Endothelial cell (in vitro differentiated cells): Measurements from ENCODE around the gene ARHGEF28. TPM values are rescaled to one million over a fixed set of nuclear protein-coding genes. Genes with fewer than 3 reads are reported as not detected.

Source experiments
- DNase-seq: peaks from one replicate; pipeline ENCODE4 v3.0.0; 2021; ENCODE audit warnings: low spot score
- H3K27ac Mint-ChIP-seq: one replicate; pipeline ENCODE4 v1.8.0; 2021; ENCODE audit warnings: mixed read lengths, inconsistent platforms; ENCODE audit not compliant: unreplicated experiment
- H3K27me3 Mint-ChIP-seq: one replicate; pipeline ENCODE4 v1.8.0; 2021; ENCODE audit warnings: mild to moderate bottlenecking, moderate library complexity, mixed read lengths, inconsistent platforms; ENCODE audit not compliant: unreplicated experiment
- H3K36me3 Mint-ChIP-seq: one replicate; pipeline ENCODE4 v1.8.0; 2021; ENCODE audit warnings: mild to moderate bottlenecking, low read depth, mixed read lengths, inconsistent platforms; ENCODE audit not compliant: unreplicated experiment
- H3K4me1 Mint-ChIP-seq: one replicate; pipeline ENCODE4 v1.8.0; 2021; ENCODE audit warnings: mild to moderate bottlenecking, mixed read lengths, inconsistent platforms; ENCODE audit not compliant: unreplicated experiment
- H3K4me3 Mint-ChIP-seq: one replicate; pipeline ENCODE4 v1.8.0; 2021; ENCODE audit warnings: mild to moderate bottlenecking, mixed read lengths, inconsistent platforms; ENCODE audit not compliant: unreplicated experiment
- H3K9me3 Mint-ChIP-seq: one replicate; pipeline ENCODE4 v1.8.0; 2021; ENCODE audit warnings: mixed read lengths, inconsistent platforms; ENCODE audit not compliant: unreplicated experiment
- CTCF ChIP-seq: fragments of 200-600 bp; sonication (generic); IDR thresholded peaks from one replicate; pipeline ENCODE4 v1.5.0; 2021; ENCODE audit warnings: antibody characterized with exemption; ENCODE audit not compliant: unreplicated experiment
- total RNA-seq: library from RNA; stranded (reverse); fragmentation: NEBNext Ultra II Directional; extraction: Animal tissue kit (Norgen Biotek cat#: 25700); gene quantifications from one replicate; pipeline ENCODE4 v1.2.1, GENCODE V29; 2021; ENCODE audit not compliant: unreplicated experiment

The ARHGEF28 gene
- total RNA-seq, 1 donor from 2014 or later = 1.5 TPM

DNA sequence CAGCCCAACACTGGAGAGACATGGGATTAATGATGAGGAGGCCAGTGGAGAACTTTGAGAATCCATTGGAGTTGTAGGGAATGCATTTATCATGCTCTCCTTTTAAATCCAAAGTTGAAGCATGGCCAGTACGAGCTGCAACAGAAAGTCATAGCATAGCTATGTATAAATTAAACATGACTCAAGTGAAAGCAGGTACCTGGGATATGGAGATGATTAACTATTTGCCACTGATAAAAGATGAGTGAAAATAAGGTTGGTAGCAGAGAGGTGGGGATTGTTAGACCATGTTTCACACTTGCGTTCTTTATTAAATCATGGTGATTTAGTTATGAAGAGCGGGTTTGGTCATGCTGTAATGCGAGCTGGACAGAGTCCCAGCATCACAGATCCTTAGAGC lies 189.6 kb downstream of the ARHGEF28 start:
- H3K4me1 Mint-ChIP-seq = peaks cover 5% of the 10 kb centered on the region

GRCh38 chr5:73816656-73817420 lies 190.8 kb downstream of the ARHGEF28 start:
- Mint-ChIP-seq H3K4me3 (no peak overlapping the region), H3K27me3 (no peaks in the 10 kb centered on the region), H3K4me1 (peaks cover 5% of the 10 kb centered on the region), H3K27ac (no peak overlapping the region), H3K36me3 (no peaks in the 10 kb centered on the region), H3K9me3 (no peaks in the 10 kb centered on the region)
- no peak for TF ChIP-seq CTCF
- DNase-seq = no peak

More for the DNA sequence above, 189.6 kb downstream of the ARHGEF28 start:
- Mint-ChIP-seq H3K36me3 (no peaks in the 10 kb centered on the region), H3K27ac (no peak overlapping the region), H3K9me3 (no peaks in the 10 kb centered on the region), H3K27me3 (no peaks in the 10 kb centered on the region), H3K4me3 (no peak overlapping the region)
- no peak for TF ChIP-seq CTCF
- no peak for DNase-seq

DNA sequence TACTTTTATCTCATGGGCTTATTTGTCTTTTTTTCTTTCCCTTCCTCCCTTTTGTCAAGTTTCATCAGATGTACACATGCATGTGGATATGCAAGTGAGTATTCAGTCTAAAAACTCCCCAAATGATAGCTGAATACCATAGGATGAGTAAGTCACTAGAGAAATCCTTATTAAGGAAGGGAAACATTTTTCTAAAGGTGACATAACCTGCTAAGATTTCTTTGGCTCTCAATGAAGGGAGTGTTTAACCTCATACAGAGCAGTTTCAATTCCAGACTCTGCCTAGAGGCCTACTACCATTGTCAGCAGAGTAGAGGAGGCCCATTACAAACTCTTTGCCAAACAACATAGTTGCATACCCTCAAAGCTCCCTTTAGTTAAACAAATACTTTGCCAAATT lies 192.4 kb downstream of the ARHGEF28 start:
- Mint-ChIP-seq H3K36me3 (no peaks in the 10 kb centered on the region), H3K27me3 (no peaks in the 10 kb centered on the region), H3K4me3 (no peak overlapping the region), H3K4me1 (no peaks in the 10 kb centered on the region), H3K27ac (no peak overlapping the region), H3K9me3 (no peaks in the 10 kb centered on the region)
- DNase-seq = no peak
- no peak for TF ChIP-seq CTCF

- no peak overlapping the region for H3K4me3 Mint-ChIP-seq
- no peak for DNase-seq
- H3K27me3 Mint-ChIP-seq = no peaks in the 10 kb centered on the region
- no peak overlapping the region for H3K27ac Mint-ChIP-seq
- H3K9me3 Mint-ChIP-seq = no peaks in the 10 kb centered on the region
- no peaks in the 10 kb centered on the region for H3K4me1 Mint-ChIP-seq
- TF ChIP-seq CTCF = no peak
- no peaks in the 10 kb centered on the region for H3K36me3 Mint-ChIP-seq
Measured at GRCh38 chr5:73820326-73820725, 194.3 kb downstream of the ARHGEF28 start.

DNA sequence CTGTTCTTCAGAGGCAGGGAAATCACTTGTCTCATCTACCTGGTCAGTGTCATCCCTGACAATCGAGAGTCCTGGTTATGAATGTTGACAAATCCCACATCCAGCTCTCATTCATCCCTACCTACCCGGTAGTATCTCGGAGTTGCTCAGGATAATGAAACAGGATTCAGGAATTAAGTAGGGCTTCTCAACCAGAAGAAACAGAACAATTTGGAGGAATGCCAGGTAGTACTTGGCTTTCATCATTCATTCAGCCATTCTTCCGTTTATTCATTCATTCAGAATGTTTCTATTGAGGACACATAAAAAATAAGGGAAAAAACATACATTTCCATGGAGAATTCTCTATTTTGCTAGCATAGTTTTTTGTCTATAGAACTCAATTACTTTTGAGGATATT lies 195.0 kb downstream of the ARHGEF28 start:
- no peak overlapping the region for H3K4me3 Mint-ChIP-seq
- H3K4me1 Mint-ChIP-seq = no peaks in the 10 kb centered on the region
- H3K36me3 Mint-ChIP-seq = no peaks in the 10 kb centered on the region
- no peaks in the 10 kb centered on the region for H3K27me3 Mint-ChIP-seq
- H3K27ac Mint-ChIP-seq = no peak overlapping the region
- no peak for DNase-seq
- H3K9me3 Mint-ChIP-seq = no peaks in the 10 kb centered on the region
- TF ChIP-seq CTCF = no peak
